Left ventricle myocardium superior (tissue), 1 donor: ENCODE data around the gene AK8. TPM values are rescaled to one million over a fixed set of nuclear protein-coding genes. Genes with fewer than 3 reads are reported as not detected.

Experiments used
- ATAC-seq: fragments of 200-7000 bp; cut with Tn5 transposase; one replicate; pipeline ENCODE4 v1.9.1; 2020; ENCODE audit warnings: mild to moderate bottlenecking, moderate library complexity
- DNase-seq: peaks from one replicate; pipeline ENCODE4 v3.0.0-alpha.2; 2020
- intact Hi-C: fragments of 100-400 bp; cut with micrococcal nuclease; formaldehyde crosslinking; loops from one replicate; pipeline ENCODE4 v1.11.0; 2022
- total RNA-seq: library from RNA; stranded (reverse); fragmentation: NEBNext Ultra II Directional; extraction: Animal tissue kit (Norgen Biotek cat#: 25700); gene quantifications from one replicate; pipeline ENCODE4 v1.2.1, GENCODE V29; 2021
- donor health status: DM: no; HTN: yes; CAD: no; lungs with severe emphysema.

AK8 gene
- total RNA-seq, 1 donor from 2014 or later, result 0.42 TPM

DNA sequence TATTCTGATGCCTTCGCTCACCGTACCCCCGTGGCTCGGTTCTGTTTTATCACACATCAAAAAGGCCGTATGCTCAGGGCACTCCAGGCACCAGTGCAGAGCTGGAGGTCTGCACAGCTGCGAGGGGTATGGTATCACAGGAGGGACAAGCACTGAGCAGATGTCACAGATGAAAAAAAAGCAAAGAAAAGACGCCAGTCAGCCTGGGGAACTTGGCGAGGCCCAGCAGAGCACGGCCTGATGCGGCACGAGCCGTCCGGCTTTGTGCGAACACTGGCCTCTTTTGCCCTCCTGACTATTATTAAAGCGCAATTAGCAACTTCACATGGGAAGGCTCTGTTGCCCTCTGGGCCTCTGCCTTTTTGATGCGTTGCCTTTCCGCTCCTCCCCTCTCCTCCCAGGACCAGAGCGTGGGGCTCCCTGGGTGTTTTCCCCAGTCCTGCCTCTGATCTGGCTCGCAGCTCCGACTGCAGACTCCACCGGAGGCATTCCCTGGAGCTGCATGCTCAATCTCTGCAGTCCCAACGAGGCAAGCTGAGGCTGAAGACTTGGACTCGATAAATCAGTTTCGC, 44.4 kb downstream of the AK8 start:
- DNase-seq (no peak), ATAC-seq (no peak)
- intact Hi-C loops, result no loop called here

DNA sequence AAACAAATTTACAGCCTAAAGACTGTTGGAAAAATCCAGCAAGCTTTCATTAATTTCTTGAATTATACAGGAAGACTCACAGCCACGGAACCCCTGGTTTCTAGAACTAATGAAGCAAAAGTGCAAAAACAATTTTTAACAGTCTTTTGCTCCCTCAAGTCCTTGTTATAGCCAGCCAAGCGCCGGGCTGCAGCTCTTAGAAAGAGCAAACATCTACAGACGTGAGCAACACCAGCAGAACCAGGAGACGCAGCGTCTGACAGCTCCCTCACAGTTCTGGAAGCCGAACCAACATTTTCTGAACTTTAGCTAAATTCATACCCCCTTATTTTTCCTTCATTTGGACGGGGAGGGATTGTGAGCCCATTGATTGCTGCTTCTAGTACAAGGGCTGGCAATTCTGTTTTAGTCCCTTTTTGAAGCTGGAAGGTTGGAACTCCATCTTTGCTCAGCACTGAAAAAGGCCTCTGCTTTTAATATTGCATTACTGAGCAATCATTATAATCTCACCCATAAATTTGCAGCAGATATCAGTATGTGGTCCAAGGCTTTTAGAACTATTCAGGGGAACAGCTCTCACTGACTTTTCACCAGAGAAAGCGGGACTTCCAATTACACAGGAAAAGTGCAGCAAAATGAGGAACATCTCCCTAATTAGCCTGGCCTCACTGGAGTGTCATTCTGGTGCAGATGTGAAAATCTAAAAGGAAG, 45.8 kb downstream of the AK8 start:
- ATAC-seq (no peak), DNase-seq (no peak)
- intact Hi-C loops, result no loop called here

DNA sequence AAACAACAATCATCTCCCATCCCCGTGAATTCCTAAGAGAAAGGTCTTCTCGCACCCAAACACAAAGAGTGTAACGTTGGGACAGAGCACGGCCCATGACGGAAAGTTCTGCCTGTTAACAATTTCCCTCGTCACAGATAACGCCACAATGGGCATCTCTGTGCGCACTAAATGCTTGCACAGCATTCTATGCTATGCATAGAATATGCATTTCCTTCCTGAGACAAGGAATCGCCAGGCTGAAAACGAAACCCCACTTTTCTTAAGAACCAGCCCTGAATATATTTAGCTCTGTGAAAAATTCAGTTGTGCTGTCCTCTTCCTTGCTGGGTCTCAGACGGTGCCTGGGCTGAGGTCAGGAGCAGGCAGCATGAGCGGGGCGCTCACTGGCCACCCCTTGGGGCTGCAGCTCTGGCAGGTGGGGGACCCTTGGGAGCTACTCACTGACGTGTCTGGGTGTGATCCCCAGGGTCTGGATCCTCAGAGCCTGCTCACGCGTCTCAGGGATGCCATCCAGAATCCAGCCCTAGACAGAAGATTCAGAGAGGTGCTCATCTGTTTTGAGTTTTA, 49.8 kb downstream of the AK8 start:
- no peak for DNase-seq
- ATAC-seq, result no peak
- intact Hi-C loops, result no loop called here

DNA sequence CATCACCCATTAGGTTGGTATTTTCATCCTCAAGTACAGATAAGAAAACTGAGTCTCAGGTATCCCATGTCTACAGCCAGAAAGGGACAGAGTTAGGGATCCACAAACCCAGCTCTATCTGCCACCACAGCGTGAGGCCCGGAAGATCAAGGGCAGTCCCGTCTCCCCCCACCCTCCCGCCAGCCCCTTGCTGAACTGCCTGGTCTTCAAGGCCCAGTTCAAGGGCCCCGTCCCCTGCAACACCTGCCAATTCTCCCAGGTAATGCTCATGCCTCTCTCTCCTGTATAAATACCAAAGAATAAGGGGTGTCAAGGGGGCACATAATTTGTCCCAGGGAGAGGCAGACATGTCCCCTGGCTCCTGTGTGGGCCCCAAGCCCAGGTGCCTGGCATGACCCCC, 50.7 kb downstream of the AK8 start:
- DNase-seq (no peak), ATAC-seq (no peak)
- intact Hi-C loops, result no loop called here

DNA sequence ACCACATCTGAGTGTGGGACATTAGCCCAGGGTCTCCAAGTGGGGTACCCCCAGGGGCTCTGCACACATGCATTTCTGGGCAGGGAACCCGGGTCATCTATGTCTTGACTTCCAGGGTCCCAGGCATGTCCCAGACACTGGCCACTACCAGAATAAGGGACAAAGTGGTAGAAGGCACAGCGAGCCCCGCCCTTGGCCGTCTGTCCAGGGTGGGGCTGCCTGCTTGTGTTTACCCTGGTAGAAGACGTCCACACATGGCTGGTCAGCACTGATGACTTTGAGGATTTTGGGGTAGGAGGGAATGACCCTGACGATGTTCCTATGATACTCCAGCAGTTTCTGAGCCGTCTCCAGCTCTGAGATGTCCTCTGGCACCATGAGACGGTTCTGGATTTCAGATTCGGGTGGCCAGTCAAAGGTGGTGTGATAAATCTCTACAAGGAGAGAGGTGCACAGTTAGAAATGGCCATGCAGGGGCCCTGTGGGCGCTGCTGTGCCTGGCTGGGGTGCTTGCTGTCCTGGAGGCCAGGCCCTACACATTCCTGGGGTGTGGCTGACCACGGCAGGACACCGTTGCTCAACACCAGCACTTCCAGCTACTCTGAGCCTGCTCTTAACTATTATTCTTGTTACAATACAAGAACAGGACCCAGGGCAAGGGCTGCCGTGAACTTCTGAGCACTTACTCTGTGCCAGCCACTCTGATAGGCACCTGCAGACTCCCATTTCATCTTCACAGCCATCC, 51.3 kb downstream of the AK8 start:
- intact Hi-C loops, result no loop called here
- DNase-seq (no peak), ATAC-seq (no peak)

DNA sequence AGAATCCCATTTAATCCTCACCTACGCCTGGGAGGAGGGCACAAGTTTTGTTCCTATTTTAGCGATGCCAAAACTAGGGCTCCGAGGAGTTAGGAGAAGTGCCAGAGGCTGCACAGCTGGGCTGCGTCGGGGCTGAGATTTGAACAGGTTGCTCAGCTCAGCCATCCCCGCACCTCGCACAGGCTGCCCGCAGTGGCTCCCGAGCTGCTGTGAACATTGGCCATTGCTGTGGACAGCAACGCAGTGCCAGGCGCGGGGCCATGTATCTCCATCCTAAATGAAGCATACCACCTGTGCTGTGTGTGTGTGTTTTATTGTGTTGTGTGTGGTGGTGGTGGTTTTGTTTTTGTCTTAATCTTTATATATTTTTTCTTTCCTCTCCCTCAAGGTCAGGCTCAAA, 52.0 kb downstream of the AK8 start:
- DNase-seq (no peak), ATAC-seq (no peak)
- intact Hi-C loops, result no loop called here

DNA sequence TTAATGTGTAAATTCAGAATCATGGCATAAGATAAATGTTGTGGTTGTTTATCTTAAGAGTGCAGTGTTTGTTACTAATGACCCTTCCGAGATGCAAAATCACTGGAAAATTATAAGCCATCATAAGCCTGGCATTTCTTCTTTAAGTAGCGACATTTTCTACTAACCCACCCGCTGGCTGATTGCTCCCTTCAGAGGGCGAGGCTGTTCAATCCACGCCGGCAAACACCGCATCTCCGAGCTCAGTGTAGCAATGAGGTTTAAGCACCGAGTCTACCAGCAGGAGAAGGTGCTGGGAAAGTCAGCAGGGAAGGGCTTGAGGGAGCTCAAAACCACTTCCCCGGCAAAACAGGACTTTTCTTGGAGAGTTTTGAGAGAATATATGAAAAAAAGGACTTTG, 52.7 kb downstream of the AK8 start:
- DNase-seq, result no peak
- intact Hi-C loops, result no loop called here
- no peak for ATAC-seq

DNA sequence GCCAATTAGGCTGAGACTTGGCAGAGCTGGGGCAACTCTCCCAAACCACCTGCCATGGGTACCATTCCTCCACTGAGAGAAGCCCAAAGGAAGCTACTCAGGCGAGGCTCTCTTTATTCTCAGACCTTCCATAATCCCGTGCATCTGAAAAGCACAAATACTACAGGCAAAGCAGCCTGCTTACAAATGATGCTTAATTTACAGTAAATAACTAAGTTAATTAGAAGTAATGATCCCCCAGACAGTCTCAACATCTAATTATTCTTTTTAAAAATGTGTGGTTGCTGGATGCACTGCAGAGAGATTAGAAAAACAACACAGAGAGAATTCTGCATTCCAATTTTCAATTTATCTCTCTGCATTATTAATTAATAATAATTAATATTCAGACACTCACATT, 53.1 kb downstream of the AK8 start:
- no peak for ATAC-seq
- DNase-seq, result no peak
- intact Hi-C loops, result no loop called here

DNA sequence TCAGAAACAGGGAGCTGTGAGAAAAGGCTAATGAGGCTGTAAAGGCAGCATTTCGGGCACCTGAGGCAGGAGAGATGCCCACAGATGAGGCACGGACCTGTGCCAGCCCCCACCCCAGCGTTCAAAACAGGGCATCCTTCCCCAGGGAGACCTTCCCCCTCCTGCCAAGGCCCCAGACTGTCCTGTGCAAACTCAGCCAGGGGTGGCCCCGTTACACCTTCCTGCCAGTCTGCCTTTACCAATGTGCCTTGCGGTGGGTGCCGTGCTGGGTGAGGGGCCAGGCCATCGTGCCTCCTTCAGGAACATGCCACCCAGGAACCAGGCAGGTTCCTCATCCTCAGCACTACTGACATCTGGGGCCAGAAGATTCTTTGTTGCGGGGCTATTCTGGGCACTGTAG, 53.9 kb downstream of the AK8 start:
- ATAC-seq, result no peak
- intact Hi-C loops, result no loop called here
- DNase-seq, result no peak

DNA sequence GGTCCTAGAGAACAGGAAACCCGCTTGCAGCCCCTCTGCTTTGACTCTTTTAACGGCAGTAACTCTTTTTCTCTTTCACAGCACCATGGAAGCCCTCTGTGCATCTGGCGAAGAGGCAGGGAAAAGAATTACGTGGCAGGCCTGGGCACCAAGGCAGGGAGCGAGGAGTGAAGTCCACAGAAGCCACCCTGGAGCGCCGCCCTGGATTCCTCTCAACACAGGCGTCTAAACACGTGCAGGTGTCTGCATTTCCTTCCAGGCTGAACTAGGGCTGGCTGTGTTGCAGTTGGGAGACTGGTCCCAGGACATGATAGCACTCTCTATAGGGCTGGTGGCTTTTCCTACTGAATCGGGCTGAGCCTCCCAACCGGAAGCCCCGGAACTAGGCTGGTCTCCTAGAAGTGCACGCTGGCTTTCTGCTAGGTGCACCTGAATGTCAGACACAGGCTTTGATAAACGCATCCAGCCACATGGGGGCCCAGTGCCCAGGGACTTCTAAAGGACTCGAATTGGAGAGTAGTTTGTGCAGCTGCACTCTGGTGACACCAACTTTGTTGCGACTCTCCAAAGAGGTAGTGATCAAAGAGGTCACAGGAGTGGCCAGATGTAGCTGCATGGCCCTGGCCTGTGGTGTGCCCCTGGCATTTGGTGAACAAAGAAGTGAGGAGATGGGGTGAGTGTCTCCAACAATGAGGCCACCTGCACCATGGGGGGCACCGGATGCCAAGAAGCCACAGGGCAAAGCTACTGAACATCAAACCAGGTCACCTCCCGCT, 54.5 kb downstream of the AK8 start:
- no peak for DNase-seq
- no peak for ATAC-seq
- intact Hi-C loops, result no loop called here

DNA sequence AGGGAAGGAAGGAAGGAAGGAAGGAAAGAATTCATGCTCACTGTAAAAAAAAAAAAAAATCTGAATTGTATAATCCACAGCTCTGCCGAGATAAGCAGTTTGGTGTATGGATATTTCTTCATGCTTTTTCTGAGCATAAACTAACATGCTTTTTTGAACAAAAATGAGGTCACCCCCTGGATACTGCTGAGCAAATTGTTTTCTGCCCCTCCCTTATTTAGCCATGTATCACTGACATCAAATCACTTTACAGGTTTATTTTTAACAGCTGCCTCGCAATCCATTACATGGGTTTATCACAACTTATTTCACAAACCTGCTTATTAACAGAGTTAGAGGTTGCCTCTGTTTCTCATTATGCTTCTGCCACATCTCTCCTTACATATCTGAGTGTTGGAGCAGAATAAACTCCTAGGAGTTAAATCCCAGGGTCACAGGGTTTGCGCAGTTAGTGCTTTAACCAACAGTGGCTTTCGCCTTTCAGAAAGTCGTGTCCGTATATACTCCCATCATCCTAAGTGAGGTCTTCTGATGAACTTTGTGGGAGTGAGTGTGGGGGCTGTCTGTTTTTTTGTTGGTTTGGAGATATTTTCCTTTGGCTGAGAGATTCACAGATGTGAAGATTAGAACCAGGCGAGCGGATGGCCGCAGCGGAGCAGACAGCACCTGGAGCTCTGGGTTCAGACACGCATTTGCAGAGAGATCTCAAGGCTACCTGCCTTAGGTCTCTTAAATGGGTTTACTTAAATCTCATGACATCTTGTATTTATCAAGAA, 57.7 kb downstream of the AK8 start:
- ATAC-seq (no peak), DNase-seq (no peak)
- intact Hi-C loops, result no loop called here

DNA sequence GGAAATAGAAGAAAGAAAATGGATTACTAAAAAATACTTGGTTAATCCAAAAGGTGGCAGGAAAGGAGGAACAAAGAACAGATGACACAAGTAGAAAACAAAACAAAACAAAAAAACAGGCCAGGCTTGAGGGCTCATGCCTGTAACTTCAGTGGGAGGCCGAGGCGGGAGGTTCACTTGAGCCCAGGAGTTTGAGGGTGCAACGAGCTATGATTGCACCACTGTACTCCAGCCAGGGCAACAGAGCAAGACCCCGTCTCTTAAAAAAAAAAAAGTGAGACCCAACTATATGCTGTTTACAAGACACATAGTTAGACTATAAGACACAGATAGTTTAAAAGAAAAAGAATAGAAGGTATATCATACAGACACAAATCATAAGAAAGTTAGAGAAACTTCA, 59.5 kb downstream of the AK8 start:
- DNase-seq (no peak), ATAC-seq (no peak)
- intact Hi-C loops, result no loop called here

DNA sequence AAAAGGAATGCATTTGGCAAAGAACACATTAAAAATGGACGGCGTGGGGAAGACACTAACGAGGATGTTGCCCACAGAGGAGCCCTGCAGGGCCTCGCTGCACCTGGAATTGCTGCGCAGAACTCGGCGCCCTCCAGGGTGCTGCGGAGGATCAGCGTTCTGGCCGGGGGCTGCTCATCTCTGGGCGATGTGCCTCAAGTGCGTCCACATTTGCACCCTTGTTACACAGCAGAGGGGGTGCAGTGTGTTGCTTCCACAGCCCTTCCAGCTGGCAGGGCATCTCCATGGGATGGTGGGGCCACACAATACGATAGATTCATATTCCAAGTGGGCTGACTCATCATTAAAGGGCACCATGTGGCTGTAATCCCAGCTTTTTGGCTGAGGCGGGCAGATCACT, 63.1 kb downstream of the AK8 start:
- ATAC-seq (no peak), DNase-seq (no peak)
- intact Hi-C loops, result no loop called here

DNA sequence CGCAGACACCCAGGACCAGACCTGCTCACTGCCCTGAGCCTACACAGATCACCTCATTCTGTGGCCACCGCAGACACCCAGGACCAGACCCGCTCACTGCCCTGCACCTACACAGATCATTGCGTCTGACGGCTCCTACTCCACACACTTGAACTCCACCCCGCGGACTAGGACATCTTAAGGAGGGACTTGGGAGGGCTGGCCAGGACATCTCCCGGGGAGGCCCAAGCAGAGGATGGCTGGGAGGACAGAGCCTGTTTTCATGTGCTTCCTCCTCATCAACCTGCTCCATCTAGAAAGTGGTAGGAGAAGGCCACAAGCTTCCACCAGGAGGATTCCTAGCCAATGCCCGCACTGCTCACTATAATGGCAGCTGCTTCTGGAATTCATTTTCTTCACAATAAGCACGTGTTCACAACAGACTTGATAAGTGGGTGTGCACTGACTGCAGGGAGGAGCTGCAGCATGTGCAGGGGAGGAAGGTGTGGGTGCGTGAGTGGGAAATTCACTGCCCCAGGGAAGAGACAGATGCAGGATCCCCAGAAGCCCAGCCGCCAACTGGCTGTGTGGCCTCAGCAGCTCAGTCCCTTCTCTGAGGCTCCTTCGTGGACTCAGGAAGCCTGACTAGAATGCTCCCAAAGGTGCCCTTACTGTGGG, 64.8 kb downstream of the AK8 start:
- intact Hi-C loops, result no loop called here
- ATAC-seq (no peak), DNase-seq (no peak)

DNA sequence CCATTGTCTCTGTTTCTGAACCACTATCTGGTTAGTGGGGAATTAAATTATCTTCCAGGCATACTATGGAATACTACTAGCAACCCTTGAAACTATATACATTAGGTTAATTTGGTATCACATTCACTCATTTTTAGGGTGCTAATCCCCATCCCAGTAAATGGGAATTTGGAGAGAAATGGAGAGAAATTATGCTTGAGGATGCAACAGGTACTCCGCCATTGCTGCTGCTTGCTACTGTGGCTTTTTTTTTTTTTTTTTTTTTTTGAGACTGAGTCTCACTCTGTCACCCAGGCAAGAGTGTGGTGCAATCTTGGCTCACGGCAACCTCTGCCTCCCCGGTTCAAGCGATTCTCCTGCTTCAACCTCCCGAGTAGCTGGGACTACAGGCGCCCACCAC, 66.1 kb downstream of the AK8 start:
- ATAC-seq (no peak), DNase-seq (no peak)
- intact Hi-C loops, result no loop called here

DNA sequence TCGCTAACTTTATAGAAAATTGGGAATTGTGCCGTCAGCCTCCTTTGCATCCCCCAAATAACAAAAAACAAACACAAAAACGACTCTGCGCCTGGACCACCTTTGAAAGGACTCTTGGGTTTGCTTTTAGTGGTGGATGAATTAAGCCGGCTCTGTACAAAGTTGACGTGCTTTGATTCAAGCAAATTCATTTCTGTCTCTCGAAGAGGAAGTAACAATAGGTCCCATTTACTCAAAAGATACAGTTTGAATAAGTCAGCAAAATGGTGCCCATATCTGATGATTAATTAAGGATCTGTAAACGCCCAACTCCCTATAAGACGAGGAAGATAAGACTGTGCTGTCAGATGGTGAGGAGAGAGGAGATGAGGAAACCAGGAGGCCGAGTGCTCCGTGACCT, 67.8 kb downstream of the AK8 start:
- ATAC-seq (no peak), DNase-seq (no peak)
- intact Hi-C loops, result no loop called here

DNA sequence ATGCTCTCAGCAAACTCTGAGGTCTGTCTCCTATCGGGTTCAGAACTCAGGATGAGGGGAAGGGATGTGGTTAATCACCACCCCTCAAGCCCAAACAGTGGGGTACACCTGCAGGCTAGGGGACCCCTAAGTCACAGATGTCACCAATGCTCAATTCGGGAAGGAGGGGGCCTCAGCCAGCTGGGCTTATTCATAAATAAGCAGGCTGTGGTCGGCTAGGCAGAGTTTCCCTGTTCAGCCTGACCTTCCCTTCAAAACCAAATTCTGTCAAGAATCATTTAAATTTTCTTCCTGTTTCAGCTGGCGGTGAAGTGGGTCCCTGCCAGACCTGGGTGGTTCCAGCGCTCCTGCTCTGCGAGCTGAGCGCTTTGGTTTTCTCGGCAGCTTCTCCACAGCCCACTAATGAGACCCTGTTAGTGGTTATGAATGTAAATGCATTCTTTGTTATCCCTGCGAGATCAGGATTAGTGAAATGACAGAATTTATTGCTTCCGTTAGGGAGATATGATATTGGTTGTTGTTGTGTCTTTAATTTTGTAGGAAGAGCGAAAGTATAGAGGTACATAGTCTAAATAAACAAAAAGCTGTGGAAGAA, 68.3 kb downstream of the AK8 start:
- no peak for DNase-seq
- no peak for ATAC-seq
- intact Hi-C loops, result no loop called here

DNA sequence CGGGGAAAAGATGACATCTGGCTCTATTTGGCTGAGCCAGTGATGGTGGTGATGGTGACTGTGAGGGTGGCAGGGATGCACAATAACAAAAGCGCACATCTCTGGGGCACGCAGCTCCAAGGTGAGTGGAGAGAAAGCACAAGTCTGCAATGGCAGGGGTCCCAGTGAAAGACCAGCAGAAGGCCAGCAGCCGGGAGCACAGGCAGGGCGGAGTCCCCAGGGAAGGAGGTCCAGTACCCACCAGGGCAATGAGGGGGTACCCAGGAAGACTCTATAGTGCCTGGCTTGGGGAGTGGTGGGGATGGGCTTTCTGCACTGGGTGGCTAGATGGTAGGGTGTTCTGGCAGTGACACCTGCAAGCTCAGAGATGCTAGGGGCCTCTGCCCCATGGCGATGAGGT, 69.4 kb downstream of the AK8 start:
- DNase-seq, result no peak
- intact Hi-C loops, result no loop called here
- ATAC-seq, result no peak
